Liver (tissue), 3 donors: ENCODE data around the gene NFKBIB.

ENCODE experiments used
- CTCF ChIP-seq: fragments of 150-350 bp; IDR thresholded peaks from 2 replicates; pipeline ENCODE4 v1.5.1; 2017; ENCODE audit warnings: improper control_type of control experiment, low read depth, low read length; ENCODE audit not compliant: missing input control
- EGR1 ChIP-seq, 2 donors: IDR thresholded peaks; 2 replicates each; pipeline ENCODE4 v1.6.1; 2016 to 2018; ENCODE audit warnings: antibody characterized with exemption in 2 of 2, low read depth in 2 of 2
- FOXA1 ChIP-seq: IDR thresholded peaks from 2 replicates; pipeline ENCODE4 v1.6.1; 2016; ENCODE audit warnings: antibody characterized with exemption
- GABPA ChIP-seq, 2 donors: IDR thresholded peaks in 1 of 2; conservative IDR thresholded peaks in 1 of 2; 2 replicates each; pipeline ENCODE4 v1.6.1; 2016; ENCODE audit warnings: antibody characterized with exemption in 2 of 2, mild to moderate bottlenecking in 1 of 2, moderate library complexity in 1 of 2
- HNF4A ChIP-seq, 2 donors: conservative IDR thresholded peaks; 2 replicates each; pipeline ENCODE4 v1.6.1; 2016; ENCODE audit warnings: antibody characterized with exemption in 2 of 2, mild to moderate bottlenecking in 2 of 2
- MAX ChIP-seq: IDR thresholded peaks from 2 replicates; pipeline ENCODE4 v1.6.1; 2016; ENCODE audit warnings: antibody characterized with exemption
- REST ChIP-seq: IDR thresholded peaks from 2 replicates; pipeline ENCODE4 v1.6.1; 2016; ENCODE audit warnings: antibody characterized with exemption, mild to moderate bottlenecking
- RXRA ChIP-seq, 2 donors: IDR thresholded peaks; 2 replicates each; pipeline ENCODE4 v1.6.1; 2017 to 2018; ENCODE audit warnings: antibody characterized with exemption in 2 of 2, mild to moderate bottlenecking in 1 of 2
- SP1 ChIP-seq: IDR thresholded peaks from 2 replicates; pipeline ENCODE4 v1.6.1; 2018; ENCODE audit warnings: antibody characterized with exemption, mild to moderate bottlenecking
- TAF1 ChIP-seq: conservative IDR thresholded peaks from 2 replicates; pipeline ENCODE4 v1.6.1; 2016; ENCODE audit warnings: antibody characterized with exemption, mild to moderate bottlenecking
- YY1 ChIP-seq: IDR thresholded peaks from 2 replicates; pipeline ENCODE4 v1.6.1; 2016; ENCODE audit warnings: antibody characterized with exemption, mild to moderate bottlenecking
- ZBTB33 ChIP-seq: IDR thresholded peaks from 2 replicates; pipeline ENCODE4 v1.6.1; 2016; ENCODE audit warnings: antibody characterized with exemption
- donor health status: healthy.
- donor health status: healthy.

- TF ChIP-seq GABPA (IDR thresholded peaks at IDR 0.05 in 1 of 2, conservative IDR thresholded peaks at IDR 0.05 in 1 of 2) (no peak), FOXA1 (no peak), CTCF (no peak), TAF1 (no peak), EGR1 (IDR thresholded peaks at IDR 0.05; ENCODE audit: low read depth in 2 of 2) (no peak), RXRA (IDR thresholded peaks at IDR 0.05) (no peak), YY1 (no peak), ZBTB33 (no peak), REST (no peak), MAX (no peak), SP1 (no peak), HNF4A (conservative IDR thresholded peaks at IDR 0.05) (no peak)
These were observed 18.8 kb downstream of the NFKBIB start for GRCh38 chr19:38918526-38918925.
